IMR-90 (cell line): Measurements from ENCODE around the gene PLS1. TPM values are rescaled to one million over a fixed set of nuclear protein-coding genes. Genes with fewer than 3 reads are reported as not detected.

Experiments
- ATAC-seq: fragments of 200-7000 bp; cut with Tn5 transposase; 2 replicates; pipeline ENCODE4 v1.9.1; 2020; ENCODE audit warnings: low read depth, mild to moderate bottlenecking, moderate library complexity
- BruUV-seq: library from RNA; stranded (reverse); fragments of 400-500 nt; replicated peaks from 2 replicates; lab custom pipeline; 2021; lab: Mats Ljungman, UMichigan
- CTCF ChIA-PET: fragments of 300-600 bp; formaldehyde crosslinking; extraction: SDS; loops from one replicate; lab custom pipeline; 2021; ENCODE audit warnings: antibody characterized with exemption; lab: Yijun Ruan, JAX
- POLR2A ChIA-PET: fragments of 300-600 bp; sonication (Branson Sonifier 250); formaldehyde crosslinking; loops from one replicate; lab custom pipeline; 2022; ENCODE audit warnings: antibody characterized with exemption; ENCODE audit not compliant: unreplicated experiment; lab: Charles Lee
- DNase-seq: peaks from one replicate; pipeline ENCODE4 v3.0.0; 2013
- H2AFZ ChIP-seq: replicated peaks from 2 replicates; pipeline ENCODE3; 2013; ENCODE audit warnings: low read length, mild to moderate bottlenecking; ENCODE audit not compliant: poor library complexity
- H2AK5ac ChIP-seq: 2 replicates; pipeline ENCODE4 v1.6.1; 2013; ENCODE audit warnings: low read depth, low read length, inconsistent platforms
- H2AK9ac ChIP-seq: replicated peaks from 2 replicates; pipeline ENCODE3; 2013; ENCODE audit warnings: mild to moderate bottlenecking, low read depth, low read length, moderate library complexity; ENCODE audit not compliant: poor library complexity
- H2BK120ac ChIP-seq: 2 replicates; pipeline ENCODE4 v1.6.1; 2013; ENCODE audit warnings: low read depth, low read length, inconsistent platforms
- H2BK15ac ChIP-seq: 3 replicates; pipeline ENCODE4 v1.6.1; 2013; ENCODE audit warnings: low read depth, low read length, inconsistent platforms
- H2BK20ac ChIP-seq: 2 replicates; pipeline ENCODE4 v1.6.1; 2013; ENCODE audit warnings: low read depth, mild to moderate bottlenecking, inconsistent platforms, low read length, moderate library complexity
- H2BK5ac ChIP-seq: 2 replicates; pipeline ENCODE4 v1.6.1; 2013; ENCODE audit warnings: mild to moderate bottlenecking, low read depth, low read length, inconsistent platforms; ENCODE audit not compliant: poor library complexity, severe bottlenecking
- H3K14ac ChIP-seq: replicated peaks from 2 replicates; pipeline ENCODE4 v1.6.1; 2013; ENCODE audit warnings: low read depth, low read length, inconsistent platforms
- H3K18ac ChIP-seq: 2 replicates; pipeline ENCODE4 v1.6.1; 2013; ENCODE audit warnings: low read depth, low read length, control low read depth
- H3K23ac ChIP-seq: 2 replicates; pipeline ENCODE4 v1.6.1; 2013; ENCODE audit warnings: low read depth, low read length, inconsistent platforms
- H3K27ac ChIP-seq: 2 replicates; pipeline ENCODE4 v1.5.1; 2013; ENCODE audit warnings: mild to moderate bottlenecking, control low read depth, low read length; ENCODE audit not compliant: insufficient read depth
- H3K27me3 ChIP-seq: 2 replicates; pipeline ENCODE4 v1.6.1; 2013; ENCODE audit warnings: low read length; ENCODE audit not compliant: control insufficient read depth, insufficient read depth
- H3K36me3 ChIP-seq: 2 replicates; pipeline ENCODE4 v1.6.1; 2013; ENCODE audit warnings: low read length, mixed read lengths; ENCODE audit not compliant: control insufficient read depth, insufficient read depth
- H3K4ac ChIP-seq: 2 replicates; pipeline ENCODE4 v1.6.1; 2013; ENCODE audit warnings: low read depth, low read length, inconsistent platforms
- H3K4me1 ChIP-seq: 2 replicates; pipeline ENCODE4 v1.6.1; 2013; ENCODE audit warnings: low read length, mixed read lengths; ENCODE audit not compliant: control insufficient read depth, insufficient read depth
- H3K4me2 ChIP-seq: 2 replicates; pipeline ENCODE4 v1.6.1; 2013; ENCODE audit warnings: low read depth, mild to moderate bottlenecking, control low read depth, low read length, moderate library complexity
- H3K4me3 ChIP-seq: 2 replicates; pipeline ENCODE4 v1.5.1; 2013; ENCODE audit warnings: low read depth, mild to moderate bottlenecking, control low read depth, low read length, moderate library complexity; ENCODE audit not compliant: insufficient read depth
- H3K56ac ChIP-seq: 2 replicates; pipeline ENCODE4 v1.6.1; 2013; ENCODE audit warnings: low read length, inconsistent platforms; ENCODE audit not compliant: insufficient read depth; ENCODE audit errors: extremely low read depth
- H3K79me1 ChIP-seq, 2 experiments: 2 replicates each; pipeline ENCODE4 v1.6.1; 2013; ENCODE audit warnings: low read length in 2 of 2, inconsistent platforms in 1 of 2, low read depth in 1 of 2
- H3K9ac ChIP-seq: 2 replicates; pipeline ENCODE4 v1.6.1; 2013; ENCODE audit warnings: low read depth, low read length, control low read depth
- H3K9me1 ChIP-seq: 2 replicates; pipeline ENCODE4 v1.6.1; 2013; ENCODE audit warnings: low read length, inconsistent platforms; ENCODE audit not compliant: insufficient read depth
- H3K9me3 ChIP-seq: 2 replicates; pipeline ENCODE4 v1.6.1; 2013; ENCODE audit warnings: low read length; ENCODE audit not compliant: control insufficient read depth, insufficient read depth
- H4K20me1 ChIP-seq: 2 replicates; pipeline ENCODE4 v1.6.1; 2013; ENCODE audit warnings: low read length, inconsistent platforms; ENCODE audit not compliant: insufficient read depth
- H4K5ac ChIP-seq: 2 replicates; pipeline ENCODE4 v1.6.1; 2013; ENCODE audit warnings: mild to moderate bottlenecking, low read depth, low read length, control low read depth
- H4K8ac ChIP-seq, 2 experiments: 2 replicates each; pipeline ENCODE4 v1.6.1; 2013; ENCODE audit warnings: low read depth in 2 of 2, low read length in 2 of 2, control low read depth in 1 of 2, inconsistent platforms in 1 of 2
- H4K91ac ChIP-seq: 2 replicates; pipeline ENCODE4 v1.6.1; 2013; ENCODE audit warnings: low read depth, low read length, inconsistent platforms; ENCODE audit not compliant: insufficient read depth
- ELK1 ChIP-seq: fragments of 150-350 bp; IDR thresholded peaks from 2 replicates; pipeline ENCODE4 v1.6.1; 2016; ENCODE audit warnings: low read depth, mild to moderate bottlenecking, low read length, moderate library complexity, borderline replicate concordance
- NFE2L2 ChIP-seq: fragments of 150-350 bp; IDR thresholded peaks from 2 replicates; pipeline ENCODE4 v1.6.1; 2016; ENCODE audit warnings: low read depth, mild to moderate bottlenecking, low read length
- WGBS, 2 experiments: methylation state at CpG; one replicate each; pipeline versions ENCODE4 v1.1.5 to v1.1.7; 2013; ENCODE audit warnings: missing lambda C conversion rate in 2 of 2; ENCODE audit not compliant: insufficient read length in 1 of 2; ENCODE audit errors: extremely low coverage in 2 of 2; 5-methylcytosine and 5-hydroxymethylcytosine counted together
- dilution Hi-C: fragments of 300-500 bp; cut with HindIII; formaldehyde crosslinking; loops from one replicate; pipeline ENCODE4 v1.14.3; 2018; ENCODE audit warnings: low sequenced_read_pairs; ENCODE audit not compliant: unreplicated experiment
- in situ Hi-C: fragments of 300-500 bp; cut with MboI; formaldehyde crosslinking; loops from 3 replicates; pipeline ENCODE4 v1.14.3; 2019; ENCODE audit warnings: low sequenced_read_pairs, inconsistent platforms, mixed read lengths
- intact Hi-C: fragments of 100-400 bp; cut with micrococcal nuclease; formaldehyde crosslinking; loops from 2 replicates; pipeline ENCODE4 v1.10.0; 2022
- polyA plus RNA-seq, 3 experiments: library from polyadenylated mRNA; depleted of rRNA; stranded (reverse); fragments of >200 nt; gene quantifications; 2 replicates each; pipeline ENCODE4 v1.2.3, GENCODE V29; 2012; ENCODE audit warnings: low replicate concordance in 1 of 3
- total RNA-seq: library from RNA; depleted of rRNA; stranded (reverse); fragments of >200 nt; gene quantifications from 2 replicates; pipeline ENCODE4 v1.2.3, GENCODE V29; 2012

PLS1 gene
- total and polyA plus RNA-seq, 2 of the 4 experiments (the other 2 are of a cell fraction) = 0.29 to 0.90 TPM

GRCh38 chr3:142624341-142625152, 28.4 kb downstream of the PLS1 start:
- no peak overlapping the region for H3K4me2 ChIP-seq
- no peak overlapping the region for H2BK5ac ChIP-seq
- H3K9me1 ChIP-seq = no peaks in the 10 kb centered on the region
- no TSS peak for BruUV-seq
- H4K5ac ChIP-seq = no peak overlapping the region
- dilution Hi-C loops = no loop called here
- H2BK15ac ChIP-seq = no peak overlapping the region
- H4K91ac ChIP-seq = no peak overlapping the region
- no peak overlapping the region for H3K18ac ChIP-seq
- no peak overlapping the region for H2BK20ac ChIP-seq
- no peak overlapping the region for H3K9ac ChIP-seq
- H4K8ac ChIP-seq = no peak overlapping the region
- CTCF ChIA-PET = no interaction called here
- no peak overlapping the region for H2BK120ac ChIP-seq
- intact Hi-C loops = no loop called here
- no peaks in the 10 kb centered on the region for H3K36me3 ChIP-seq
- H2AFZ ChIP-seq = no peak overlapping the region
- POLR2A ChIA-PET = no interaction called here
- H3K4me3 ChIP-seq = no peak overlapping the region
- H3K9me3 ChIP-seq = no peaks in the 10 kb centered on the region
- no peak overlapping the region for H3K4ac ChIP-seq
- H4K20me1 ChIP-seq = no peaks in the 10 kb centered on the region
- no peaks in the 10 kb centered on the region for H3K79me1 ChIP-seq
- H3K27me3 ChIP-seq = peaks cover 2% of the 10 kb centered on the region; the same call in 1 of the 2 replicates
- H2AK5ac ChIP-seq = no peak overlapping the region
- no peaks in the 10 kb centered on the region for H3K4me1 ChIP-seq
- no CpG with 5 or more reads among the region's 2 CpGs for WGBS, 2 experiments
- no peak overlapping the region for H3K27ac ChIP-seq
- DNase-seq = no peak
- no peak overlapping the region for H3K56ac ChIP-seq
- no peak overlapping the region for H3K14ac ChIP-seq
- in situ Hi-C loops = no loop called here
- no peak for TF ChIP-seq ELK1
- no peak for TF ChIP-seq NFE2L2
- H3K23ac ChIP-seq = no peak overlapping the region
- no peak overlapping the region for H2AK9ac ChIP-seq
- no peak for ATAC-seq
